K562 (cell line): ENCODE data around the gene SAFB. TPM values are rescaled to one million over a fixed set of nuclear protein-coding genes. Genes with fewer than 3 reads are reported as not detected.

Experiments
- ADNP ChIP-seq: fragments of 200-800 bp; sonication (Bioruptor generic); IDR thresholded peaks from 2 replicates; pipeline ENCODE4 v1.6.1; 2016; ENCODE audit warnings: missing genetic modification characterization, missing compliant biosample characterization
- ATF1 ChIP-seq, 2 experiments: fragments of 450-650 bp in 1 of 2; IDR thresholded peaks; 2 replicates each; pipeline ENCODE4 v1.6.1; 2016; ENCODE audit warnings: missing compliant biosample characterization in 1 of 2, missing genetic modification characterization in 1 of 2
- ATF7 ChIP-seq: fragments of 450-650 bp; IDR thresholded peaks from 2 replicates; pipeline ENCODE4 v1.7.1; 2014; ENCODE audit warnings: mild to moderate bottlenecking, moderate library complexity
- CXXC5 ChIP-seq: fragments of 250-450 bp; sonication (Bioruptor Pico); IDR thresholded peaks from 2 replicates; pipeline ENCODE4 v1.8.0; 2022; ENCODE audit warnings: inconsistent platforms, mild to moderate bottlenecking, moderate library complexity
- GABPB1 ChIP-seq: sonication (generic); formaldehyde crosslinking; IDR thresholded peaks from 2 replicates; pipeline ENCODE4 v1.8.0; 2022; ENCODE audit warnings: mild to moderate bottlenecking, missing genetic modification reagents
- MAZ ChIP-seq, 2 experiments: fragments of 450-650 bp in 1 of 2; sonication (generic) in 1 of 2; formaldehyde crosslinking; IDR thresholded peaks in 1 of 2; conservative IDR thresholded peaks in 1 of 2; 2 replicates each; pipeline versions ENCODE4 v1.4.0 to v1.5.0; 2020; ENCODE audit warnings: mild to moderate bottlenecking in 1 of 2, missing genetic modification reagents in 1 of 2
- NCOA6 ChIP-seq: fragments of 450-650 bp; IDR thresholded peaks from 2 replicates; pipeline ENCODE4 v1.6.1; 2017; ENCODE audit warnings: mild to moderate bottlenecking
- PML ChIP-seq: IDR thresholded peaks from 2 replicates; pipeline ENCODE4 v1.6.1; 2012; ENCODE audit warnings: low read length, inconsistent platforms
- RB1 ChIP-seq: fragments of 450-650 bp; IDR thresholded peaks from 2 replicates; pipeline ENCODE4 v1.6.1; 2017; ENCODE audit warnings: low read depth, mild to moderate bottlenecking
- SMAD4 ChIP-seq: fragments of 250-450 bp; sonication (Bioruptor Pico); conservative IDR thresholded peaks from 2 replicates; pipeline ENCODE4 v1.8.0; 2021; ENCODE audit warnings: inconsistent platforms, mild to moderate bottlenecking, moderate library complexity
- TAF7 ChIP-seq: fragments of 450-650 bp; IDR thresholded peaks from 2 replicates; pipeline ENCODE4 v1.6.1; 2016; ENCODE audit warnings: missing genetic modification characterization, missing compliant biosample characterization
- U2AF2 ChIP-seq: fragments of 200-400 bp; formaldehyde crosslinking; optimal IDR thresholded peaks from 2 replicates; pipeline ENCODE3; 2017; ENCODE audit warnings: low read depth, mild to moderate bottlenecking, low read length
- ZFP30 ChIP-seq: fragments of 250-450 bp; sonication (Bioruptor Pico); IDR thresholded peaks from 2 replicates; pipeline ENCODE4 v1.8.0; 2022; ENCODE audit warnings: moderate library complexity, mild to moderate bottlenecking, inconsistent platforms, borderline replicate concordance
- ZNF707 ChIP-seq: fragments of 250-450 bp; sonication (Bioruptor Pico); conservative IDR thresholded peaks from 2 replicates; pipeline ENCODE4 v1.8.0; 2022; ENCODE audit warnings: inconsistent platforms, mild to moderate bottlenecking, moderate library complexity
- polyA plus RNA-seq, 8 experiments: library from polyadenylated mRNA; depleted of rRNA in 4 of 8; stranded (reverse) in 5 of 8; unstranded in 3 of 8; fragments of >200 nt; fragmentation: Nextera tagmentation in 2 of 8; fragmentation: Illumina TruSeq in 1 of 8; extraction: Ambion mirVana in 2 of 8; extraction: Trizol in 1 of 8; gene quantifications; 2 replicates each; pipeline versions ENCODE4 v1.2.1 to v1.2.3, GENCODE V29; 2011 to 2014; ENCODE audit warnings: inconsistent platforms in 1 of 8, missing spikeins in 1 of 8
- total RNA-seq, 7 experiments: library from RNA; depleted of rRNA in 6 of 7; stranded (reverse); fragments of >200 nt in 6 of 7; fragmentation: Illumina TruSeq in 2 of 7; extraction: Trizol in 2 of 7; gene quantifications; 2 replicates each; pipeline versions ENCODE4 v1.2.1 to v1.2.3, GENCODE V29; 2011 to 2021; ENCODE audit warnings: low replicate concordance in 1 of 7
- TF ChIP-seq, protein P1 (sequence below), 2 experiments: fragments of 450-650 bp; formaldehyde crosslinking in 1 of 2; IDR thresholded peaks; 2 replicates each; pipeline versions ENCODE4 v1.4.0 to v1.6.1; 2014 to 2020; ENCODE audit warnings: mild to moderate bottlenecking in 2 of 2, borderline replicate concordance in 1 of 2, low read depth in 1 of 2
- TF ChIP-seq, protein P2 (sequence below), 2 experiments: fragments of 450-650 bp; conservative IDR thresholded peaks; 2 replicates each; pipeline ENCODE4 v1.6.1; 2017; ENCODE audit warnings: mild to moderate bottlenecking in 2 of 2, moderate library complexity in 2 of 2
- TF ChIP-seq, protein P3 (sequence below): sonication (generic); formaldehyde crosslinking; IDR thresholded peaks from 2 replicates; pipeline ENCODE4 v1.9.0; 2022; ENCODE audit warnings: mild to moderate bottlenecking, missing genetic modification reagents

SAFB gene
- total and polyA plus RNA-seq, 9 of the 15 experiments (the other 6 are each of a cell fraction or from before 2014, with no cell fraction given) = 1.1 to 151 (median 83.1) TPM

DNA sequence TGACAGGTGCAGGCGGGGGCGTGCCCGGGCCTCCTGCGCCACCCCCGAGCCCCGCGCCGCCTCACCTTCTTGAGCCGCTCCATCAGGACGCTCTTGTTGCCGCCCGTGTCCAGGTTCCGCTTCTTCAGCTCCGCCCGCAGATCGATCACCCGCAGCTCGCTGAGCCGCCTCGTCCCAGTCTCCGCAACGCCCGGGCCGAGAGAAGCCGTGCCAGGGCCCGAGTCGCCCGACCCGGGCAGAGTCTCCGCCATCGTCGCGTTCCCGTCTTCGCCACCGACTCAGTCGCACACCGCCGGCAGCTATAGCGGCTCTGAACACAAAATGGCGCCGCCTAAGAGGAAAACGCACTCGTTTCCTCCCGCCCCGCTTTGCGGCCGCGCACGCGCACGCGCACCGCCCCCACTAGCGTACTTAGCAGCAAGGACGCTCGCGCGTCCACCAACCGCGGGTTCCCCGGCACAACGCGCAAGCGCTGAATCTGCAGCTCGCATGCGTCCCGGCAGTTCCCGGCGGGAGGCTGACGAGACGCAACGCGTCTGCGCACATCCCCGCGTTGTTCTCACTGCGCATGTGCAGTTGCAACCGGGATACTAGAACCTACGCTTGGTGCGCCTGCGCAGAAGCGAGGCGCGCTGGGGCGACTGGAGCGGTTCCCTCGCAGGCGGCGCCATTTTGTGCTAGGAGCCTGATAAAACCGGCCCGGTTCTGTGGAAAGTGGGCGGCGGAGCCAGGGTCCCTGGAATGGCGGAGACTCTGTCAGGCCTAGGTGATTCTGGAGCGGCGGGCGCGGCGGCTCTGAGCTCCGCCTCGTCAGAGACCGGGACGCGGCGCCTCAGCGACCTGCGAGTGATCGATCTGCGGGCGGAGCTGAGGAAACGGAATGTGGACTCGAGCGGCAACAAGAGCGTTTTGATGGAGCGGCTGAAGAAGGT is at the start of gene SAFB, which contains the start of gene SAFB2 (continued):
- TF ChIP-seq, protein P1, sequence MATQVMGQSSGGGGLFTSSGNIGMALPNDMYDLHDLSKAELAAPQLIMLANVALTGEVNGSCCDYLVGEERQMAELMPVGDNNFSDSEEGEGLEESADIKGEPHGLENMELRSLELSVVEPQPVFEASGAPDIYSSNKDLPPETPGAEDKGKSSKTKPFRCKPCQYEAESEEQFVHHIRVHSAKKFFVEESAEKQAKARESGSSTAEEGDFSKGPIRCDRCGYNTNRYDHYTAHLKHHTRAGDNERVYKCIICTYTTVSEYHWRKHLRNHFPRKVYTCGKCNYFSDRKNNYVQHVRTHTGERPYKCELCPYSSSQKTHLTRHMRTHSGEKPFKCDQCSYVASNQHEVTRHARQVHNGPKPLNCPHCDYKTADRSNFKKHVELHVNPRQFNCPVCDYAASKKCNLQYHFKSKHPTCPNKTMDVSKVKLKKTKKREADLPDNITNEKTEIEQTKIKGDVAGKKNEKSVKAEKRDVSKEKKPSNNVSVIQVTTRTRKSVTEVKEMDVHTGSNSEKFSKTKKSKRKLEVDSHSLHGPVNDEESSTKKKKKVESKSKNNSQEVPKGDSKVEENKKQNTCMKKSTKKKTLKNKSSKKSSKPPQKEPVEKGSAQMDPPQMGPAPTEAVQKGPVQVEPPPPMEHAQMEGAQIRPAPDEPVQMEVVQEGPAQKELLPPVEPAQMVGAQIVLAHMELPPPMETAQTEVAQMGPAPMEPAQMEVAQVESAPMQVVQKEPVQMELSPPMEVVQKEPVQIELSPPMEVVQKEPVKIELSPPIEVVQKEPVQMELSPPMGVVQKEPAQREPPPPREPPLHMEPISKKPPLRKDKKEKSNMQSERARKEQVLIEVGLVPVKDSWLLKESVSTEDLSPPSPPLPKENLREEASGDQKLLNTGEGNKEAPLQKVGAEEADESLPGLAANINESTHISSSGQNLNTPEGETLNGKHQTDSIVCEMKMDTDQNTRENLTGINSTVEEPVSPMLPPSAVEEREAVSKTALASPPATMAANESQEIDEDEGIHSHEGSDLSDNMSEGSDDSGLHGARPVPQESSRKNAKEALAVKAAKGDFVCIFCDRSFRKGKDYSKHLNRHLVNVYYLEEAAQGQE (IDR thresholded peaks at IDR 0.05; ENCODE audit: borderline replicate concordance) = peak; percentile 90
- TF ChIP-seq, protein P1 (CRISPR knock-in tag; IDR thresholded peaks at IDR 0.05; ENCODE audit: low read depth) = peak; percentile 44; the same call in 1 of the 2 replicates
- TF ChIP-seq CXXC5 (CRISPR knock-in tag) (peak; percentile 90), ATF7 (peak; percentile 82), ADNP (tag) (no peak), ATF1 (CRISPR knock-in tag; IDR thresholded peaks at IDR 0.05) (no peak; the same call in 1 of the 2 replicates), ATF1 (tag; IDR thresholded peaks at IDR 0.05) (peak; percentile 66), ZNF707 (no peak), TAF7 (peak; percentile 94), PML (peak; percentile 72), U2AF2 (no peak), MAZ (CRISPR knock-in tag; conservative IDR thresholded peaks at IDR 0.05 in 1 of 2, IDR thresholded peaks at IDR 0.05 in 1 of 2) (peak; percentile 65 to 66; a peak in 3 of 4 replicates), SMAD4 (CRISPR knock-in tag) (0 out of 2 replicates have a peak, but pooled peaks have one; percentile 48), NCOA6 (no peak), GABPB1 (CRISPR knock-in tag) (peak; percentile 42; the same call in 1 of the 2 replicates), RB1 (peak; percentile 69; the same call in 1 of the 2 replicates), ZFP30 (CRISPR knock-in tag) (no peak)
- TF ChIP-seq, protein P2, sequence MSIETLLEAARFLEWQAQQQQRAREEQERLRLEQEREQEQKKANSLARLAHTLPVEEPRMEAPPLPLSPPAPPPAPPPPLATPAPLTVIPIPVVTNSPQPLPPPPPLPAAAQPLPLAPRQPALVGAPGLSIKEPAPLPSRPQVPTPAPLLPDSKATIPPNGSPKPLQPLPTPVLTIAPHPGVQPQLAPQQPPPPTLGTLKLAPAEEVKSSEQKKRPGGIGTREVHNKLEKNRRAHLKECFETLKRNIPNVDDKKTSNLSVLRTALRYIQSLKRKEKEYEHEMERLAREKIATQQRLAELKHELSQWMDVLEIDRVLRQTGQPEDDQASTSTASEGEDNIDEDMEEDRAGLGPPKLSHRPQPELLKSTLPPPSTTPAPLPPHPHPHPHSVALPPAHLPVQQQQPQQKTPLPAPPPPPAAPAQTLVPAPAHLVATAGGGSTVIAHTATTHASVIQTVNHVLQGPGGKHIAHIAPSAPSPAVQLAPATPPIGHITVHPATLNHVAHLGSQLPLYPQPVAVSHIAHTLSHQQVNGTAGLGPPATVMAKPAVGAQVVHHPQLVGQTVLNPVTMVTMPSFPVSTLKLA (conservative IDR thresholded peaks at IDR 0.05) = peak; percentile 85 to 88
- TF ChIP-seq, protein P3, sequence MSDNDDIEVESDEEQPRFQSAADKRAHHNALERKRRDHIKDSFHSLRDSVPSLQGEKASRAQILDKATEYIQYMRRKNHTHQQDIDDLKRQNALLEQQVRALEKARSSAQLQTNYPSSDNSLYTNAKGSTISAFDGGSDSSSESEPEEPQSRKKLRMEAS = peak; percentile 97
